ENCODE data around the gene THSD8. TPM values are rescaled to one million over a fixed set of nuclear protein-coding genes. Genes with fewer than 3 reads are reported as not detected.

Gene THSD8
- total RNA-seq, 1 donor from 2014 or later, result 4.5 TPM

- no peak for DNase-seq (ENCODE audit: low spot score)
- Mint-ChIP-seq H3K4me3 (ENCODE audit: unreplicated experiment) (no peak overlapping the region), H3K27me3 (ENCODE audit: low read depth) (no peaks in the 10 kb centered on the region), H3K9me3 (ENCODE audit: low read depth) (no peaks in the 10 kb centered on the region), H3K27ac (ENCODE audit: unreplicated experiment) (no peak overlapping the region), H3K36me3 (ENCODE audit: low read depth) (peaks cover 10% of the 10 kb centered on the region), H3K4me1 (ENCODE audit: low read depth) (peaks cover 3% of the 10 kb centered on the region)
- TF ChIP-seq CTCF (IDR thresholded peaks at IDR 0.05), result no peak
These were observed 34.2 kb upstream of the THSD8 start for GRCh38 chr19:12767666-12768065.

- no peaks in the 10 kb centered on the region for H3K9me3 Mint-ChIP-seq (ENCODE audit: low read depth)
- no peak for TF ChIP-seq CTCF (IDR thresholded peaks at IDR 0.05)
- H3K4me1 Mint-ChIP-seq (ENCODE audit: low read depth), result peaks cover 10% of the 10 kb centered on the region
- H3K4me3 Mint-ChIP-seq (ENCODE audit: unreplicated experiment), result no peak overlapping the region
- no peak for DNase-seq (ENCODE audit: low spot score)
- H3K27me3 Mint-ChIP-seq (ENCODE audit: low read depth), result no peaks in the 10 kb centered on the region
- H3K36me3 Mint-ChIP-seq (ENCODE audit: low read depth), result peaks cover 5% of the 10 kb centered on the region
- H3K27ac Mint-ChIP-seq (ENCODE audit: unreplicated experiment), result no peak overlapping the region
These were observed 32.2 kb upstream of the THSD8 start for GRCh38 chr19:12769689-12770088.

GRCh38 chr19:12770922-12771321 is 30.9 kb upstream of the THSD8 start:
- TF ChIP-seq CTCF (IDR thresholded peaks at IDR 0.05), result no peak
- peaks cover 10% of the 10 kb centered on the region for H3K4me1 Mint-ChIP-seq (ENCODE audit: low read depth)
- no peaks in the 10 kb centered on the region for H3K27me3 Mint-ChIP-seq (ENCODE audit: low read depth)
- peaks cover 4% of the 10 kb centered on the region for H3K36me3 Mint-ChIP-seq (ENCODE audit: low read depth)
- no peak overlapping the region for H3K4me3 Mint-ChIP-seq (ENCODE audit: unreplicated experiment)
- no peaks in the 10 kb centered on the region for H3K9me3 Mint-ChIP-seq (ENCODE audit: low read depth)
- no peak for DNase-seq (ENCODE audit: low spot score)
- H3K27ac Mint-ChIP-seq (ENCODE audit: unreplicated experiment), result no peak overlapping the region

GRCh38 chr19:12772323-12772722 is 29.5 kb upstream of the THSD8 start:
- no peak overlapping the region for H3K4me3 Mint-ChIP-seq (ENCODE audit: unreplicated experiment)
- no peak for DNase-seq (ENCODE audit: low spot score)
- peaks cover 4% of the 10 kb centered on the region for H3K36me3 Mint-ChIP-seq (ENCODE audit: low read depth)
- H3K27ac Mint-ChIP-seq (ENCODE audit: unreplicated experiment), result no peak overlapping the region
- peaks cover 9% of the 10 kb centered on the region for H3K4me1 Mint-ChIP-seq (ENCODE audit: low read depth)
- TF ChIP-seq CTCF (IDR thresholded peaks at IDR 0.05), result no peak
- H3K9me3 Mint-ChIP-seq (ENCODE audit: low read depth), result no peaks in the 10 kb centered on the region
- no peaks in the 10 kb centered on the region for H3K27me3 Mint-ChIP-seq (ENCODE audit: low read depth)

- peaks cover 19% of the 10 kb centered on the region for H3K4me1 Mint-ChIP-seq (ENCODE audit: low read depth)
- no peaks in the 10 kb centered on the region for H3K27me3 Mint-ChIP-seq (ENCODE audit: low read depth)
- H3K36me3 Mint-ChIP-seq (ENCODE audit: low read depth), result peaks cover 3% of the 10 kb centered on the region
- H3K4me3 Mint-ChIP-seq (ENCODE audit: unreplicated experiment), result peak overlapping the region; percentile 26
- no peaks in the 10 kb centered on the region for H3K9me3 Mint-ChIP-seq (ENCODE audit: low read depth)
- DNase-seq (ENCODE audit: low spot score), result no peak
- H3K27ac Mint-ChIP-seq (ENCODE audit: unreplicated experiment), result no peak overlapping the region
- TF ChIP-seq CTCF (IDR thresholded peaks at IDR 0.05), result peak; percentile 67
These were observed 28.3 kb upstream of the THSD8 start for GRCh38 chr19:12773571-12773970.

All from chondrocyte (in vitro differentiated cells).